ENCODE results near the gene NGDN. TPM values are rescaled to one million over a fixed set of nuclear protein-coding genes. Genes with fewer than 3 reads are reported as not detected.
"Not testable (repeated sequence)": the region's sequence is repeated elsewhere in the genome, so short reads cannot be mapped to it uniquely, and the experiment has no call there.

The NGDN gene
- polyA plus RNA-seq, 4 donors: 61.7 to 74.2 (median 64.5) TPM

DNA sequence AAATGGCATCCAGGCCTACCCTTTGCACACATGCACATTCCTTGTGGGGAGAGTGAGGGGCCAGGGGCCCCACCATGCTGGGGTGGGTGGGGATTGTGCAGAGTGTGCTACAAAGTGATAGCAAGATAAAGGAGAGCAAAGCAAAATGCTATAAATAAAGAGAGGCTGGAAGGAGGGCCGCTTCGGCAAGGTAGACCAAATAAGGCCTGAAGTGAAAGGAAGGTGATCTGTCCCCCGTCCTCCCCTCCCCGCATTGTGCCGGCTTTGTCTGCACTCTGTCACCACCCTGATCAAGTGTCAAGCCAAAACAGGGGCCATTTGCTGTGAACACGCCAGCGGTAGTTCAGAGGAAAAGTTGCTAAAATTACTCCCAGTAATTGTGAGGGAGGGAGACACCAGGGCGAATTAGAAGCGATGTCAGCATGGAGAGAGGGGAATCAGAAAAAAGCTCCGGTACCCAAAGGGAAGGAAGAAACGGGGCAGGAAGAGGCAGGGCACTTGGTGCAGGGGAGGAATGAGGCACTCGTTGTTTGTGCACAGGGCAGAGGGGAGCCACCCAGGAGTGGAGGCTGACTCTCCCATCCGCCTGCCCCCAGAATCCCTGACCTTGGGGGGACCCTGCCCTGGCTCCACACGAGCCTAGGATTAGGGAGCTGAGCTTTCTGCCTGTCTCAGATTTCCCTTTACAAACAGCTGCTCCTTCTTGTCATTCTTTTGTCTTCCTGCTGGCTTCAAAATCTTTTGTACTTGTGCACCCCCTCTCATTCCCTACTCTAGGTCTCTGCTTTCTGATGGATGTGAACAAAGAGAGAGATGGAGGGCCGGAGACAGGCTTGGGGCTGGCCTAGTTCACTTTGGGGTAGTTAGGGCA is 31.2 kb upstream of the NGDN start:
- DNase-seq (ENCODE audit: low read depth in 4 of 4, low spot score in 2 of 4): no peak

DNA sequence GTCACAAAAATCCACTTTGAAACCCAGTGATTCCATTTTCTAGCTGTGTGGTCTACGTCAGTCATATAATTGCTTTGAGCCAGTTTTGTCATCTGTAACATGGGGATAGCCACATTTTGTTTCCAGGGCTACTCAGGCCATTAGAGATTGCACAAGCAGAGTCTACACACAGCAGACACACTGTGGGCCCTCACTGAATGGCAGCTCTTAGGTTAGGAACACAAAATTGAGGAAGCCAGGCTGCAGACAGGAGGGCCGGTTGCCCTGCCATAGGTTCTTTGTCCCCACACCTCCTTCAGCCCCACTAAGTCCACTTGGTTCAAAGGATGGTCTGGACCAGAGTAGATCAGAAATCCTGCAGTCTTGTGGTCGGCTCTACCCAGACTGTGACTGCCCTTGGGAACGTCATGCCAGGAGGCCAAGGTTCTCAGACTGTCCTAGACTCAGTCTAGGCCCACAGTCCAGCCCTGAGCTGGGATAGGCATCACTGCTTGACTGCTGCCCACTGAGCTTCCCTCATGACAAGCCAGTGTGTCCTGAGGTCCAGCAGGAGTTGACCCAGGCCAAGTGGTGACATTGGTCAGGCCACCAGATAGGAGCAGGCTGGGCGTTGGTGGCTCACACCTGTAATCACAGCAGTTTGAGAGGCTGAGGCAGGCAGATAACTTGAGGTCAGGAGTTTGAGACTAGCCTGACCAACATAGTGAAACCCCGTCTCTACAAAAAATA is 30.2 kb upstream of the NGDN start:
- no peak for DNase-seq (ENCODE audit: low read depth in 4 of 4, low spot score in 2 of 4)

DNA sequence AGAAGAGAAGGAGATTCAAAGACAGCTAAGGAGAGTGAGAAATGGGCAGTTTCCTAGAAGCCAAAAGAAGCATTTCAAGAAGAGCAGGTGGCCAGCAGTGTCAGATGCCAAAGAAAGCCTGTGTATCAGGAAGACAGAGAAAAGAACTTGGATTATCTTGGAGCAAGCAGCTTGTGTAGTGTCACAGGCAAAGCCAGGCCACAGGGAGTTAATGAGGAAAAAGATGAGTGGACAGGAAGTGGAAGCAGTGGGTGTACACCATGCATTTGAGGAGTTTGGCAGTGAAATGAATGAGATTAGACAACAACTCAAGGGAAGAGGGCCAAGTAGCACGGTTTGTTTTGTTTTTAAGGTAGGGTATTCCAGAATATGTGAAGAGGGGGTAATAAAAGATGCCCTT is 28.4 kb upstream of the NGDN start:
- no peak for DNase-seq (ENCODE audit: low read depth in 4 of 4, low spot score in 2 of 4)

DNA sequence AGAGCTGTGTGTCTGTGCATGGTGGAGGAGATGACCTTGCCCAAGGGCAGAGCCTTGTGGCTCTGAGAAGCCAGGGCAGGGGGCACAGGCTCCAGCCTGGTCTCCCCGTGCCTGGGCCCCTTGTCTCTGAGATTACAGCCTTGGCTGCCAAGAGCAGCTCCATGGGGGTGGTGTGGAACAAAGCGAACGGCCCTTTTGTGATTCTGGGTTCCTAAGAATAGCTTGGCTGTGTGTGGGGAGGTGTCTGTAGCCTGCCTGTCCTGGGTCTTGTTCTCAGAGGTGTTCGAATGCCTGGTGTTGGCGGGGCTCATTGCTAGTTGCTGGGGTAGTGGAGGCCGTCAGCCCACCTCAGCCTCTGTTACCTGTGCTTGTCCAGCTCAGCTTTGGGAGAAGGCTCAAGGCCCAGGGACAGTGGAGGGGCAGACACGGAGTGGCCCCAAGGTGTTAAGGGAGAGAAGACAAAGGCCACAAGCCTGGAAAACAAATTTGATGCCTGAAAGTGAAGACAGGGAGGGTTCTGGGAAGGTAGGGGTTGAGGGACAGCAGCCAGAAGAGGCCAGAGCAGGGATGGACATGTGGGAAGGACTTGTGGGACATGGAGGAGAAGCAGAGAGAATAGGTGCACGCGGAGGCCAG is 26.7 kb upstream of the NGDN start:
- no peak for DNase-seq (ENCODE audit: low read depth in 4 of 4, low spot score in 2 of 4)

DNA sequence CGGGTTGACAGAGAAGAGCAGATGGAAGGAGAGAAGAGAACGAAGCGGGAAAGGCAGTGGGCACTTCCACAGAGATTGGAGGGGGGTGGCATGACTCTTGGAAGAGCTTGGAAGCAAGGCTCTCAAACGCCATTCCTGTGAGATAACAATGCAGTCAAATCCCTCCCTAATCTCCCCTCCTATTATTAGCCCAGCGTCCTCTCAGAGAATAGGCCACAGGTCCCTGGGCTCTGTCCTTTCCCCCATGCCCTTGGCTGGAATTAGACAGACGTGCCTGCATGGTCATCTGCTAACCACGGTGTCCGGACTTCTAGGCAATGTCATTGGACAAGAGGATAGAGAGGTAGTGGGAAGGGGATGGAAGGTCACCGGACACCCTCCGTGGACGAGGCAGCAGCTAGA is 26.1 kb upstream of the NGDN start:
- DNase-seq (ENCODE audit: low read depth in 4 of 4, low spot score in 2 of 4): no peak

DNA sequence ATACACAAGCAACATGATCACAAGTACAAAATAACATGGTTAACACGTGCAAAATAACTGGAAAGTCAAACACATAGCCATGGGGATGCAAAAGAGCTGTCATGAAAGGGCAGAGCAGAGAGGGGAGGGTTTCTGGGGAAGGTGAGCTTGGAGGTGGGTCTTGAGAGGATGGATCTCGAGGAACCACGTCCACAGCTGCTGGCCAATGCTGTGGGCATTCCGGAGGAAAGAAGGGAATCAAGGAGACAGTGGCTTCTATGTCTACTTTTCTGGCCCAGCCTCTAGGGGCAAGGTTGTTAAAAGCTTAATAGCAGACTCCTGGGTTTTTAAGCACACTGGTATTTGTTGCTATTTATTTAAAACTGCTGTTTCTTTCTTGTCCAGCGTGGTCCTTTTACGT is 25.6 kb upstream of the NGDN start:
- DNase-seq (ENCODE audit: low read depth in 4 of 4, low spot score in 2 of 4): no peak

DNA sequence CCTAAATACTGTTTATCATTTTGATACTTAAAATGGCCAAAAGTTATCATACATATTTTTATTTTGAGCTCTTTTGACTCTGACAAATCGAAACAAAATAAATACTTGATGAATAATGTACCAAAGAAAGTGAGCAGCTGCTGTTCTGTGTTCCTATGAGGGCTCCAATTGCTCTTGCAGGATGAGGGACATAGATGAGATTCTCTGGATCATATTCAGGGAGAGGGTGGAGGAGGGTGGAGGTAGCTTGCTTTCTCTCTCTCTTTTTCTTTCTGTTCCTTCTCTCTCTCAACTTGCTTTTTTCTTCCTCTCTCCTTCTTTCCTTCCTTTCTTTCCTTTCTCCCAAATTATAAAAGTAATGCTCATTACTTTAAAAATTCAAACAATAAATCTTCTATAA is 25.2 kb upstream of the NGDN start:
- no peak for DNase-seq (ENCODE audit: low read depth in 4 of 4, low spot score in 2 of 4)

DNA sequence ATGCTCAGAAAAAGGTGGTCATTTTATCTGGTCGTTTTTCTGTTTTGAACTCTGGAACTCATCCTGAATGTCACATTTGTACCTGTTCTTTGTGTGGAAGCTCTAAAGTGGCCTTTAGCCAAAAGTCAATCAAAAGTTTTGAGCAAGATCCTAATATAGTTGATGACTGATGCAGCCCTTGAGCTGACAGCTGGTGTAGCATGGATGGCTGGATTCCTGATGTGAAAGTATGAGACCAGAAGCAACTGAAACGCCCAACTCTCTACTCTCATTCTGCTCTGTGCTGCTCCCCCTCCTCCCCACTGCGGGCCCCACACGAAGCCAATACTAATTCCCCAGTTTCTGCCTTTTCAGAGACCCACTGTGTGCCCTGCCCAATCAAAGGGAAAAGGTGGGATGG is 23.7 kb upstream of the NGDN start:
- DNase-seq (ENCODE audit: low read depth in 4 of 4, low spot score in 2 of 4): no peak

DNA sequence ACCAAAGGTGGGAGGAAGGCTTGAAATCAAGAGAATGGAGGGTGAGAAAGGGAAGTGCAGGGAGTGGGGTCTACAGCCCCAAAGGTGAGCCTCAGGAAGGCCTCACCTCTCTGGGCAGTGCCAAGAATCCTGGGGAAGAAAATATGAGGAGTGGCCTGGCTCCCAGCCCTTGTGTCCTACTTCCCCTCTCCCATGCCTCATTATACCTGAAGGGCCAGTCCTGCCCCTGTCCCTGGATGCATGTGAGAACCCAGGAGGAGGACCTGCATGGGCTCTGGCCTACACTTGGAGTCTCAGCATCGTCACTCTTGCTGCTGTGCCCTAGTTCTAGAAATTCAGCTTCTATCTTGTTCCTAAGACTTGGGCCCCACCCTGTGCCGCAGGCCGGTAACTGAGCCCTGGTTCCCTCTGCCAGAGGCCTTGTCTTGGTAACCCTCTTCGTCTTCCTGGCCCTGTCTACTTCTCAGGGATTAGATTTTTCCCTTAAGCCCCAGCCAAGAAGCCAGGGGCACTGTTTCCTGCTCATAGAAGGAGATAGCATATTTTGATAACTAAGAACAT is 23.1 kb upstream of the NGDN start:
- DNase-seq (ENCODE audit: low read depth in 4 of 4, low spot score in 2 of 4): no peak

DNA sequence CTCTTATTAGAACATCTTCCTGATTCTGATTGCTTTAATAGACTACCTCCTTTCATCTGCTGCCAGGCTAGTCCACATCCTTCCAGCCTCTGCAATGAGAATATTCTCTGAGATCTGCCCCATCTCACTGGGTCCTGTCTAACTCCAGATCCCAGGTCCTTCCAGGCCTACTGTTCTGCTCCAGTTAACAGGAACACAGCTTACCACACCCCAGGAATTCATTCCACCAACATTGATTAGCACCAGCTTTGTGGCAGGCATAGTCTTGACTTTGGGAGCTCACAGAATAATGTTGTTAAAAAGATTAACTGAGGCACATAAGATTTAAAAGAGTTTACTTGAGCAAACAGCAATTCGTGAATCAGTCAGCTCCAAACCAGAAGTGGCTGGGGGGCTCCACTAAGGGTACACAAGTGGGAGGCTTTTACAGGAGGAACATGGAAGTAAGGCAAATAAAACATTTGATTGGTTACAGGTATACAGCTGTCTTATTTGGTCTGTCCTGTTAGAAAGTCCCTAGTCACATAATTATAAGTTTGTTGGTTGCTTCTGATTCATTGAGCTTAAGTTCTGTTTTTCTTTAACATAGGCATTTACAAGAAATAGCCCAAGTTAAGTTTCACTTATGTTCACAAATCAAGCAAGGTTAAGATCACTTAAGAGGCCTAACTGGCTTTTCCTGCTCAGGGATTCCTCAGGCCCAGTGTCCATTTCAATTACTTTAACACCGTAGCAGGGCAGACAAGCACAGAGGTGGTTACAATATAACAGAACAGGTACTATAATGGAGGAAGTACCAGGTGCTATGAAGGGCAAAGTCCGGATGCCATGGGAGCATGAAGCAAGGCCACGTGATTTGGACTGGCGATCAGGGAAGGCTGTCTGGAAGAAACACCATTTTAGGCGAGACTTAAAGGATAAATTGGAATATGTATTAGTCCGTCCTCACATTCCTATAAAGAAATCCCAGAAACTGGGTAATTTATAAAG is 21.8 kb upstream of the NGDN start:
- no peak for DNase-seq (ENCODE audit: low read depth in 4 of 4, low spot score in 2 of 4)

DNA sequence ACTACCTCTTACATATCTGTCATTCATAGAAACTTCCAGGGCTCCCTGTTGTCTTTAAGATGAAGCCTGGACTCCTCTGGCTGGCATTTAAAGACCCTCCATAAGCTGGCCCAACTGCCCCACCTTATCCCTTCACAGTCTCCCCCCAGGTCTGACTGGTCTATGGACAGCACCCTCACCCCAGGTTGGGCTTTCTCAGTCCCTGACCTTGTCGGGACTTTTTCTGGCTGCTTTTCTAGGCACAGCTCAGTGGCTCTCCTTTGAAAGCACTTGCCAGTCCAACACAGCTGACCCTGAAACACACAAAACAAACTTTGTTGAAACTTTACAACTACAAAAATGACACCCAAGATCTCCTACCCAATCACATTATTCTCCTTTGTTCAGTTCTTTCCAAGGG is 20.2 kb upstream of the NGDN start:
- DNase-seq (ENCODE audit: low read depth in 4 of 4, low spot score in 2 of 4): no peak

DNA sequence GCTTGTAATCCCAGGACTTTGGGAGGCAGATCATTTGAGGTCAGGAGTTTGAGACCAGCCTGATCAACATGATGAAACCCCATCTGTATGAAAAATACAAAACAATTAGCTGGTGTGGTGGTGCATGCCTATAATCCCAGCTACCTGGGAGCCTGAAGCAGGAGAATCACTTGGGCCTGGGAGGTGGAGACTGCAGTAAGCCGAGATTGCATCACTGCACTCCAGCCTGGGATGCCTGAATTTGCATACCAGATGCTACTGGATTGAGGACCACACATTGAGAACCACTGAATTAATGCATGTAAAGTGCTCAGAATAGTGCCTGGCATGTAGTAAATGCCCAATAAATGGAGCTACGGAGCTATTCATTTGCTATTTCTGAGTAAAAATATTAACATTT is 19.1 kb upstream of the NGDN start:
- DNase-seq (ENCODE audit: low read depth in 4 of 4, low spot score in 2 of 4): no peak

DNA sequence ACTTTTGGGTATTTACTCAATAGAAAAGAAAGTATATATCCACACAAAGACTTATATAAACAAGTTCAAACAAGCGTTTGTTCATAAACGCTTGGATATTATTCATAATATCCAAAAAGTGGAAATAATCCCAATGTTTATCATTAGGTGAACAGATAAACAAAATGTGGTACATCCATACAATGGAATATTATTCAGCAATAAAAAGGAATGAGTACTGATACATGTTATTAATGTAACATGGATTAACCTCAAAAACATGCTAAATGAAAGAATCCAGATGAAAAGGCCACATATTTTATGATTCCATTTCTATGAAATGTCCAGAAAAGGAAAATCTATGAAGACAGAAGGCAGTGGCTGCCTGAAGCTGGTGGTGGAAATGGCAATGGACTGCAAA is 17.3 kb upstream of the NGDN start:
- DNase-seq (ENCODE audit: low read depth in 4 of 4, low spot score in 2 of 4): no peak

DNA sequence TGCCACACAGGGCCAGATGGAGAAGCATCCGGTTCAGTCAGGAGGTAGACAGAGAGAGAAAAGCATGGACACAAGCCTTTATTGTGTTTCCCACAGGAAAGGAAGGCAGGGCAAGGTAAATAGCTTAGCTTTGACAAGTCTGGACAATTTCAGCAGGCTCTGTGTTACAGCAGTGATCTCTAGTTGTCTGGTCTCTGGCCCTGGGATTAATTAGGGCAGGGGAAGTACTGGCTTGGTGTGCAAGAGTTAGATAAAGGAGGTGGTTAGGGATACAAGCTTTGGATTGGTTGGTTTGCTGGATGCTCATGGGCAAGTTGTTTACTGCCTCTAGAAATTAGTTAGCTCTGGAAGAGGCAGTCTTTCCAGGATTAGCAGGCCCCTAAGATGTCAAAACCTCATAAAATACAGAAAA is 15.1 kb upstream of the NGDN start:
- DNase-seq (ENCODE audit: low read depth in 4 of 4, low spot score in 2 of 4): no peak

DNA sequence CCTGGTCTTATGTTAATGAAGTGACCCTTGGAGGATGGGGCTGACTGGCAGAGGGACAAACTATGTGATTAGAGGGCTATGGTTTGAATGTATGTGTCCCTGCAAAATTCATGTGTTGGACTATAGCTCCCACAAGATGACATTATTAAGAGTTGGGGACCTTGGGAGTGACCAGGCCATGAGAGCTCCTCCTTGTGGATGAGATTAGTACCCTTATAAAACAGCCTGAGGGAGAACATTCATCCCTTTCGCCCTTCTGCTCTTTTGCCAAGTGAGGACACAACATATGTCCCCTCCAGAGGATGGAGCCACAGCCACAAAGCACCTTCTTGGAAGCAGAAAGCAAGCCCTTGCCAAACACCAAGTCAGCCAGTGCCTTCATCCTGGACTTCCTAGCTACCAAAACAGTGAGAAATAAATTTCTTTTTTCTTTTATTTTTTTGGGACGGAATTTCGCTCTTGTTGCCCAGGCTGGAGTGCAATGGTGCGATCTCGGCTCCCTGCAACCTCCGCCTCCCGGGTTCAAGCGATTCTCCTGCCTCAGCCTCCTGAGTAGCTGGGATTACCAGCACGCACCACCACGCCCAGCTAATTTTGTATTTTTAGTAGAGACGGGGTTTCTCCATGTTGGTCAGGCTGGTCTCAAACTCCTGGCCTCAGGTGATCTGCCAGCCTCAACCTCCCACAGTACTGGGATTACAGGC is 12.5 kb upstream of the NGDN start:
- DNase-seq (ENCODE audit: low read depth in 4 of 4, low spot score in 2 of 4): not testable (repeated sequence)

DNA sequence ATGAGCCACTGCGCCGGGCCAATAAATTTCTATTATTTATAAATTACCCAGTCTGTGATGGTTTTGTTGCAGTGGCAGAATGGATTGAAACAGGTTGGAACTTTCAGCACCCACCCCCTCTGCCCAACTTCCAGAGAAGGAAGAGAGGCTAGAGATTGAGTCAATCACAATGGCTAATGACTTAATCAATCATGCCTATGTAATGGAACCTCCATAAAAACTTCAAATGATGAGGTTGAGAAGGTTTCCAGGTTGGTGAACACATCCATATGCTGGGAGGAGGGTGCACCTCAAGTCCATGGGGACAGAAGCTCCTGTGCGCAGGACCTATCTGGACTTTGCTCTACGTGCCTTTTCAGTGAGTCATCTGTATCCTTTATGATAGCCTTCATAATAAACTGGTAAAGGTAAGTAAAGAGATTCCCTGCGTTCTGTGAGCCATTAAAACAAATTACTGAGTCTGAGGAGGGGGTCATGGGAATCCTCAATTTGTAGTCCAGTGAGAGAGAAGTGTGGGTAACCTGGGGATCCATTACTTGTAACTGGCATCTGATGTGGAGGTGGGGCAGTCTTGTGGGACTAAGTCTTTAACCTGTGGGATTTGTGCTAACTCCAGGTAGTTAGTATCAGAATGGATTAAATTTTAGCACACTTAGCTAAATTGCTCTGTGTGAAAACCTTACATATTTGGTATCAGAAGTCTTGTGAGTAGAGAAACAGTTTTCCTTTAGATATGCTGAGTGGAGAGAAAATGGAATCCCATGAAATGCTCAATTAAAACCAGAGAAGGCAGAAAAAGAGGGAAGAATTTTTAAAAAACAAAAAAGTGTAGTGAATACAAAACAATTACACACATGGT is 11.7 kb upstream of the NGDN start:
- no peak for DNase-seq (ENCODE audit: low read depth in 4 of 4, low spot score in 2 of 4)

DNA sequence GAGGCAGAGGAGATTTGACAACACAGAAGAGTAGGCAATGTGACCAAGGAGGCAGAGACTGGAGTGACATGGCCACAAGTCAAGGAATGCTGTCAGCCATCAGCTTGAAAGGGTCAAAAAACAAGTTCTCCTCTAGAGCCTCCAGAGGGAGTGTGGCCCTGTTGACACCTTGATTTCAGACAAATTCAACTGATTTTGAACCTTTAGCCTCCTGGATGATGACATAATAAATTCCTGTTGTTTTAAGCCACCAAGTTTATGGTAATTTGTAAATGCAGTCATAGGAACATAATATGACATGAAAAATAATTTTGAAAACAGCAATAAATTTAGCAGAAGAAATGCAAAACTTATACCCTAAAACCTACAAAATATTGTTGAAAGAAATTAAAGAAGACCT is 8.5 kb upstream of the NGDN start:
- DNase-seq (ENCODE audit: low read depth in 4 of 4, low spot score in 2 of 4): no peak

DNA sequence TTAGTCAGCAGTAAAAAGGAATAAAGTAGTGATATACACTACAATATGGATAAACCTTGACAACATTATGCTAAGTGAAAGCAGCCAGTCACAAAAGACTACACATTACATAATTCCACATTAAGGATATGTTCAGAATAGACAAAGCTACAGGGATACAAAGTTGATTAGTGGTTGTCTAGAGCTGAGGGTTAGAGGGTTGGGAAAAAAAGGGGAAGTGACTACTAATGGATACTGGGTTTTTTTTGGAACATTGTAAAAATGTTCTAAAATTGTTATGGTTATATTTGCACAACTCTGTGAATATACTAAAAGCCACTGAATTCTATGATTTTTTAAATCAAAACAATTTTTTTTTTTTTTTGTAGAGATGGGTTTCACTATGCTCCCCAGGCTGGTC is 4.8 kb upstream of the NGDN start:
- DNase-seq (ENCODE audit: low read depth in 4 of 4, low spot score in 2 of 4): no peak

DNA sequence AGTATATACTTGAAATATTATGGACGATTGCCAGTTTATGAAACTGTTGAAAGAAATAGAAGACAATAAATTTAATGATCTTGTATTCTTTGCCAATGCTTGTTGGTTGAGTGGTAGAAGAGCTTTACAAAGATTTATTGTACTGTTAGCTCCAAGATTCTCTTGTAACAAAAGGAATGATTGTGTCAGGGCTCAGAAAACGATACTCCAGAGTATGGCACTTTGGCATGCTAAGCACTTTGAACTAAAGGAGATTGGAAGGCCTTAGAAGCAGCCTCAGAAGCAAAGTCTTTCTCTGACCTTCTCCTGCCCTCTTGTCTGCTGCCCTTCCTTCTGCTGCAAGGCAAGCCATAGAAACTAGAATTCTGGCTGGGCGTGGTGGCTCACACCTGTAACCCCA is 4.2 kb upstream of the NGDN start:
- DNase-seq (ENCODE audit: low read depth in 4 of 4, low spot score in 2 of 4): no peak

Data from left renal cortex interstitium (tissue), 4 donors.